GM10248 (cell line): ENCODE measurements around the gene SASS6.

ENCODE experiments used
- CTCF ChIA-PET: fragments of 300-600 bp; sonication (Branson Sonifier 250); formaldehyde crosslinking; extraction: SDS; loops from one replicate; lab custom pipeline; 2021; ENCODE audit warnings: antibody characterized with exemption; lab: Yijun Ruan, JAX
- POLR2A ChIA-PET: fragments of 350-650 bp; sonication (Branson Sonifier 250); formaldehyde crosslinking; extraction: SDS; loops from one replicate; lab custom pipeline; 2020; ENCODE audit warnings: antibody characterized with exemption; lab: Yijun Ruan, JAX
- DNase-seq: peaks from one replicate; pipeline ENCODE4 v3.0.0; 2012; ENCODE audit errors: extremely low spot score
- TF ChIP-seq, protein P1 (sequence below): IDR thresholded peaks from 2 replicates; pipeline ENCODE4 v1.5.1; 2012; ENCODE audit warnings: mild to moderate bottlenecking, low read depth; ENCODE audit errors: extremely low read depth, missing control alignments, control extremely low read depth

SASS6 gene

DNA sequence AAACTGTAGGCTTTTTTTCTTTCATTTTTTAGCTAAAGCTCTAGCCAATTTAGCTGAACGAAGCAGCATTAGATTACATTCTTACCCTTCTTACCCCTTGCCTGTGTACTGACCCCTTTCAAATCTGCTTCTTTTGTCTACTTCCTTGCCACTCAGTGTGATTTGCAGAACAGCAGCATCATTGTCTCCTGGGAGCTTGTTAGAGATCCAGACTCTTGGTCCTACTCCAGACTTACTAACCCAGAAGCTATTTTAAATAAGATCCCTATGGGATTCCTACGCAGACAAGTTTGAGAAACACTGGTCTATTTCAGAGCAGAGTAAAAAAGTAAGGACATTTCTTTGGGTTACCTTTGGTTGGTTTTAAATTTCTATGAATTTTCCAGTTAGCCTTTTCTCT lies 31.5 kb upstream of the SASS6 start:
- POLR2A ChIA-PET: no interaction called here
- TF ChIP-seq, protein P1, sequence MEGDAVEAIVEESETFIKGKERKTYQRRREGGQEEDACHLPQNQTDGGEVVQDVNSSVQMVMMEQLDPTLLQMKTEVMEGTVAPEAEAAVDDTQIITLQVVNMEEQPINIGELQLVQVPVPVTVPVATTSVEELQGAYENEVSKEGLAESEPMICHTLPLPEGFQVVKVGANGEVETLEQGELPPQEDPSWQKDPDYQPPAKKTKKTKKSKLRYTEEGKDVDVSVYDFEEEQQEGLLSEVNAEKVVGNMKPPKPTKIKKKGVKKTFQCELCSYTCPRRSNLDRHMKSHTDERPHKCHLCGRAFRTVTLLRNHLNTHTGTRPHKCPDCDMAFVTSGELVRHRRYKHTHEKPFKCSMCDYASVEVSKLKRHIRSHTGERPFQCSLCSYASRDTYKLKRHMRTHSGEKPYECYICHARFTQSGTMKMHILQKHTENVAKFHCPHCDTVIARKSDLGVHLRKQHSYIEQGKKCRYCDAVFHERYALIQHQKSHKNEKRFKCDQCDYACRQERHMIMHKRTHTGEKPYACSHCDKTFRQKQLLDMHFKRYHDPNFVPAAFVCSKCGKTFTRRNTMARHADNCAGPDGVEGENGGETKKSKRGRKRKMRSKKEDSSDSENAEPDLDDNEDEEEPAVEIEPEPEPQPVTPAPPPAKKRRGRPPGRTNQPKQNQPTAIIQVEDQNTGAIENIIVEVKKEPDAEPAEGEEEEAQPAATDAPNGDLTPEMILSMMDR: no peak
- CTCF ChIA-PET: interaction anchor here (2.0 kb wide), 1 partner anchor 12 kb away, joined by 6 read pairs; no protein-coding TSS in a partner anchor
- no peak for DNase-seq

DNA sequence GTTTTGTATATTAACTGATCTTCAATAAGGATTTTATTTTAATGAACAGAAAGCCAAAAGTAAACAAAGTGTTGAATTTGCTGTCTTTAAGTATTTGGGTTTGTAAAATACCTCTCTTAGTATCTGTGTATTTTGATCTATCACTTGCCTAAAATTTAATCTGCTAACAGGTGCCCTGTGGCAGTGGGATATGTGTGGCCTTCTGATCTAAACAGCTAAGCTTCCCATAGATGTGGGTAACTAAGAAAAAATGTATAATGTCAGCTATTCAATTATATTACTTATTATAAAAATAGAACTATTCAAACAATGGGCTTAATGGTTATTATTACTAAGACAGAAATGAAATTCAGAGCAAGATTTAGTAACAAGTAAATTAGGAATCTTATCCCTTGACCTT lies 30.2 kb upstream of the SASS6 start:
- TF ChIP-seq, protein P1: no peak

DNA sequence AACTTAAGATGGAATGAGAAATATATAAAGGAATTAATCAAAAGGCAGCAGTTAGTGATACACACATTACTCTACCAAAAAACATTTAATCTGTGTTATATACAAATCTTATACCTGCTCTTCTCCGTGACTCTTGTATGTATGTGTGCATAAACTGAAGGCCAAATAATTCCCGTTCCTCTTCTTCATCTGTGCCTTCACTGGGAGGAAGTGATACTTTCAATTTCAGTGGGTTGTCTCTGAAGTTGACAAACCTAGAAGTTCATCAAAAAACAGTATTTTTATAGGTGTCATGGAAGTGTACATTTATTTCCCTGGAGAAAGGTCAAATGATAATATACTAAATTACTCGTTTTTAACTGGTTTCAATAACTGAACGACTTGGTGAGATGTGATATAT lies 19.5 kb upstream of the SASS6 start:
- TF ChIP-seq, protein P1: no peak
- DNase-seq: peak; percentile 47
- CTCF ChIA-PET: interaction anchor here (0.8 to 2.5 kb wide), 4 partner anchors 10 to 307 kb away, joined by 3 to 8 read pairs (median 4); partner anchors contain the start of genes DBT, SASS6 and TRMT13
- POLR2A ChIA-PET: no interaction called here

More for the DNA sequence above, 30.2 kb upstream of the SASS6 start:
- ChIA-PET POLR2A (no interaction called here), CTCF (interaction anchor here (0.9 to 2.0 kb wide), 3 partner anchors 13 to 22 kb away, joined by 3 to 6 read pairs (median 4); no protein-coding TSS in a partner anchor)
- DNase-seq: no peak

DNA sequence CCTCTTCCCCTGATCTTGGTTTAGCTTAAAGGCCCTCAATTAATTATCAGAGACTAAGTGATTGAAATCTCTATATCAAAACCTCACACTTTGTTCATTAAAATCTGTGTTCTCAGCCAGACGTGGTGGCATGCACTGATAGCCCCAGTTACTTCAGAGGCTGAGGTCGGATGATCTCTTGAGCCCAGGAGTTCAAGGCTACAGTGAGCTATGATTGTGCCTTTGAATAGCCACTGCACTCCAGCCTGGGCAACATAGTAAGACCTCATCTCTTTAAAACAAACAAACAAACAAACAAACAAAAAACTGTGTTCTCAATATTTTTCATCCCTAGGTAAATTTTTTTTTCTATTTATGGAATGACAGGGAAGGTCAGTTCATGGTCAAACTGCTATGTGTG lies 18.9 kb upstream of the SASS6 start:
- ChIA-PET POLR2A (no interaction called here), CTCF (interaction anchor here (0.8 to 2.5 kb wide), 4 partner anchors 10 to 307 kb away, joined by 3 to 8 read pairs (median 4); partner anchors contain the start of genes DBT, SASS6 and TRMT13)
- TF ChIP-seq, protein P1: no peak
- DNase-seq: no peak

DNA sequence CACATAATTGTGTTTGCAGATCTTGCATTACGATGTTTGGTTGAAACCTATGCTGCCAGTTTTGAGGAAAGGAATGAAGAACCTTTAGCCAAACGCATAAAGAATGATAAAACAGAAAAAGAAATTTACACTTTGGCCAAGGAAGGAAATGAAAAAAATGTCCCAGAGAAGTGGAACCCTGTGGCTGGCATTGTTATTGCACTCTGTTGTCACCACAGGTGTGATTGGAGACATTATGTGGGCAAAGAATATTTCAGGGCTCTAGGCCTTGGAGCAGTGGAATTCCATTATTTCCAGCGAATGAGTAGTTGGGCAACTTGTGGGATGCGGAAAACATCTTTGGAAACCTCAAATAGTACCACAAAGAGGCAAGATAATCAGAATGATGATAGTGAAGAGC lies 15.1 kb upstream of the SASS6 start:
- CTCF ChIA-PET: no interaction called here
- TF ChIP-seq, protein P1: no peak
- POLR2A ChIA-PET: no interaction called here
- no peak for DNase-seq

DNA sequence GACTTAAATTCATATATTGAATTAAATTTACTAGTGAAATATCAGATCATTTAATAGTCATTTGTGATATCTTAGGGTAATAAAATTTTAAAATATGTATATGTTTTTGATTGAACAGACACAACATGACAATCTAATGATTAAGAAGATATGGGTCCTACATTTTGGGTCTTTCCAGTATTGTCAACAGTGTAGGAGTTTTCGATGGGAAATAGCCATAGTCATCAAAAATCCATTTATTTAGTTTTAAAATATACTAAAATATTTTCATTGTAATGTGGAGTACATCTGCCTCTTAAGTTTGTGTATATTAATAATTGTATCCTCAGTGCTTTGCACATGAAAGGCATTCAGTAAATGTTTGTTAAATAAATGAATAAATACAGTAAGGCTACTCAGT lies 14.2 kb upstream of the SASS6 start:
- ChIA-PET POLR2A (no interaction called here), CTCF (interaction anchor here (1.2 kb wide), 1 partner anchor 11 kb away, joined by 3 read pairs; no protein-coding TSS in a partner anchor)
- TF ChIP-seq, protein P1: no peak
- no peak for DNase-seq
